GM19452 (cell line): ENCODE results near the gene CNKSR2.

ENCODE experiments used
- ATAC-seq: cut with Tn5 transposase; IDR thresholded peaks from one replicate; pipeline ENCODE4 v1.9.1; 2021; ENCODE audit not compliant: unreplicated experiment

The CNKSR2 gene

DNA sequence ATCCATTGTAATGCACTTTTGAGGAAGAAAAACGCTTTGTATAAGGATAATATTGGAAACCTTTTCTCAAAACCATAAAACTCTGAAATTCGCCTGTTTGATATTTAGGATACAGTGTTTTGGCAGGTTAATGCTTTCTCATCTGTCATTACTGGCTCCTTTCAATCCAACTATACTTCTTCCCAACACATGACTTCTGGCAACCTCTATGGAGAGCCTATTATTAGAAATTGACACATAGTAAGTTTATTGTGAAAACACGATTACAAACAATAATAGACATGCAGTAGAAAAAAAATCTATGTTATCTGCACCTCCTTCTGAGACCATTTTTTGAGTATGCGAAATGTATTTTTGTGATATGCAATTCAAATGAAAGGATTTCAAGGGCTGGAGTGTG is 288.5 kb downstream of the CNKSR2 start:
- ATAC-seq, result no peak

DNA sequence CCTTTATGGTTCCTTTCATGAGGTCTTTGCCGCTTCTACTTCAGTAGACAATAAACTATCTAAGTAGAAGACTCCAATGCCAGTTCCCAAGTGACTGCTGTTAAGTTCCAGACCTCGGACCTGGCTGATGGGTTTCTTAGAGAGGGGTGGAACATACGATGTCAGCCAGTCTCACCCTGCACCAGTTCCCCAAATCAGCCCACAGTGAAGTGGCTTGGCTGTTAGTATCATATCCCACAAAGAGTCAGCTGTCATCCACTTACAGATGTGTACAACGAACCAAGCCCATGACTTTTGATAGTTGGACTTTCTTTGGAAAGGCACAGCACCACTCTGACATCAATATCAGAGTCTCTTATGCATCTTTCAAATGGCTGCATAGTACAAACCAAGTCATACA is 292.0 kb downstream of the CNKSR2 start:
- no peak for ATAC-seq

DNA sequence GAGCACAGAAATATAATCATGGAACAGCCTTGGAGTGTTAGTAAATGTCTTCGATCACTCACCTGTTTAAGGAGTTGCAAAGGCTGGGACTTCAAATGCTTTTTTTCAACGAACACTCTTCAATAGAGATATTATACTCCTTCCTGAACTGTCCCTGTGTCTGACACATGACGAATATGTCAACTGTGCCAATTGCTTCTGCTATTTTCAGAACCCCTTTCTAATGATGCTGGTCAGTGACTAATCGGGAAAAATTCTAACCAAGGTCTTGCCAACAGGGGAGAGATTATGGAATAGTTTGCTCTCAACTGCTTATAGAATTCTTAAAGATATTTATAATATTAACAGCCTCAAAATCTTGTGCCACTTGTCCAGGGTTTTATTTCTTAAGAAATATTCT is 292.5 kb downstream of the CNKSR2 start:
- no peak for ATAC-seq

DNA sequence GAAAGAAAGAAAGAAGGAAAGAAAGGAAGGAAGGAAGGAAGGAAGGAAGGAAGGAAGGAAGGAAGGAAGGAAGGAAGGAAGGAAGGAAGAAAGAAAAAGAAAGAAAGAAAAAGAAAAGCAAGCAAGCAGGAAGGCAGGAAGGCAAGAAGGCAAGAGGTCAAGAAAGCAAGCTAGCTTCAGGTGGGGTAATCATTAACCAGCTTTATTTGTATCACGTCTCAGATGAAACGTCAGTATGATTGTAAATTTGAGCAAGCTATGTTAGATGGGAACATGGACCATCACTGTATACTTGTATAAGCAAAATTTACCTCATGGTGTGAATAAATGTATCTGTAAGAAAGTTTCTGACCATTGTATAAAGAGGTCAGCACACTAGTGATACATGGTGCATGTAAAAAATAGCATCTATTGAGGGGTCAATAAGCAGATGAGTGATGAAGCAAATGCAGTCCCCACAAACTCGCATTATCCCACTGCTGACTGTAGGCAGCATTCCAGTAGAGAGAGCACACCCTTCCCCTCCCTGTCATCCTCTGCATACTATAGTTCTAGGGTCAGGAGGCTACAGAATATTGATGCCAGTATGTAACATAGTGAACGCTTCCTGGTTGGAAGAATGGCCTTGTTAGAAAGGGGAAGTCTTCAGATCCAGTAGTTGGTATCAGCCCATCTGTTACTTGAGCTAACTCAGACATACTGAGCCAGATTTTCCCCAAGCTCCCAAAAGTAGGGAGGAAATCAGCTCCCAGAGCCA is 300.4 kb downstream of the CNKSR2 start:
- ATAC-seq, result no peak

DNA sequence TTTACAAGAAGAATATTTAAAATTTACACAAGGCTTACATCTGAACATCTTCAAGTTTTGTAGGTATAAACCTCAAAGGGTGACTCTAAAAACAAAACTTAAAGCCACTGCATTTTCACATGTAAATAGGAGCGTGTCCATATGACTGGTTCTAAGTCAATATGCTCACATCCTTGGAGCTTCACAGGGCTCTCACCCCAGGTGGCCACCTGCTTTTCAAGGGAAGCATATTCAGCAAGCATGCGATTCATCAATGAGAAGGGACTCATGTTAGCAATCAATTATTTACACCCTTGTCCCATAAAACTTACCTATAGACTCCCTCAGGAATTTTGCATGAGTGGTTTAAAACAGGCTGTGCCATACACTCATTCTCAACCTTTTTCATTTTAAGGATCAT is 301.7 kb downstream of the CNKSR2 start:
- no peak for ATAC-seq

DNA sequence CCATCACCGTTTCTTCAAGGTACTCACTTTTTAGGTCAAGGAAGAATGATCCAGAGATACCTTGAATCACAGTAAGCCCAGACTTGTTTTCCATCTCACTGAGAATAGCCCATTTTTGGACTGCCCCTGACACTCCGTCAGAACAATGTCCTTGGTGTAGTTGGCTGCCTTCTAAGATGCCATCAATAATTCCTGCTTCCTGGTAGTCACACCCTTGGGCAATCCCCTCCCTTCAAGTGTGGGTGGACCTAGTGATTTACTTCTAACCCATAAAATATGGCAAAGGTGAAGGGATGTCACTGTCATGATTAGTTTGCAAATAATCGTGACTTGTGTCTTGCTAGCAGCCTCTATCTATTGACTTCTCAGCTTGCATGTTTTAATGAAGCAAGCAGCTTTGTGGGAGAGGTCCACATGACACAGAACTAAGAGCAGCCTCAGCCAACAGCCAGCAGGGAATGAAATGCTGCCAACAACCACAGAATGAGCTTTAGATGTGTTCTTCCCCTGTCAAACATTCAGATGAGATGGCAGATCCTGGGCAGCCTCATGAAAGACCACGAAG is 303.9 kb downstream of the CNKSR2 start:
- no peak for ATAC-seq

DNA sequence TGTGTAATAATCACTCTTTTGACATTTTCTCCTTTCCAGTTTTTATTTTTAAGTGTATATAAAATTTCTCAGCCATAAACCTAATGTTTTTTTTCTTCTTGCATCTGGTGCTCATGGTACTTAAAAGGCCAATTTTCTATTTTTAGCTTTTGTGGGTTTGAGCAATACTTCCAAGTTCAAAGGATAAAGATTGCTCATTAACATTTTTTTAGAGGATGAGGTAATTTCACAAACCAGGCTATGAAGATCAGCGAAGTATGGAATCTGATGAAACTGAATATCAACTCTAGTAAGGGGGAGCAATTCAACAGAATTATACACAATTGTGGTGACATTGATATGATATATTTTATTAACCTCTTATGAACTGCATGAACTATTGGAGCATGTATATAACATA is 309.7 kb downstream of the CNKSR2 start:
- no peak for ATAC-seq

DNA sequence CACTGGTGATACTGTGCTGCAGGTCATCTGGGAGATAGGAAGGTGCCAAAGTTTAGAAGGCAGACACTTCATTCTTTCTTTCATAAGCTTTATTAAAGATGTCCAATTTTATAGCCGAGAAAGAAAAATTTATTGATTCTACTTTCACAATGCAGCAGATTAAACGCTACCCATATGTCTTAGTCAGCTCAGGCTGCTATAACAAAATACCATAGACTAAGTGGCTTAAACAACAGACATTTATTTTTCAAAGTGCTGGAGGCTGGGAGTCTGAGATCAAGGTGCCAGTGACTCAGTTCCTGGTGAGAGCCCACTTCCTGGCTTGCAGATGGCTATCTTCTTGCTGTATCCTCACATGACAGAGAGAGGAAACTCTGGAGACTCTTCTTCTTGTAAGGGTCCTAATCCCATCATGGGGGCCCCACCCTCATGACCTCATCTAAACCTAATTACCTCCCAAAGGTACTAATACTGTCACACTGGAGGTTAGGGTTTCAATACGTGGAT is 317.3 kb downstream of the CNKSR2 start:
- ATAC-seq, result no peak

DNA sequence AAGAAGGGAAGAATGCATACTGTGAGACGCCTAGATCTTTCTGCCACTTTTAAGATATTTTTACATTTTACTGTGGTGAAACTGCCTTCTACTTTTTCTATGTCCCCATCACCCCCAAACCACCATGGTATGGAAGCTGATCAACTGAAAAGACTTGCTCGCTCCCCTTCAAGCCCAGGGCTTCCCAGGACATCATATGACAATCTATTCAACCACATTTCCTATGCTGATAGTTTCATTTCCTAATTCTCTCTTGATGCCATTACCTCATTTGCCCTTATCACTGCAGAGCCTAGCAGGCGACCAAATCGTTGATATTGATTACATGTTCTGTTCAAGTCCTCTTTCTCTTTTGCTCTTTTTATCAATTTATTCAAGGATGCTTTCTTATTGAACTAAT is 324.1 kb downstream of the CNKSR2 start:
- no peak for ATAC-seq

DNA sequence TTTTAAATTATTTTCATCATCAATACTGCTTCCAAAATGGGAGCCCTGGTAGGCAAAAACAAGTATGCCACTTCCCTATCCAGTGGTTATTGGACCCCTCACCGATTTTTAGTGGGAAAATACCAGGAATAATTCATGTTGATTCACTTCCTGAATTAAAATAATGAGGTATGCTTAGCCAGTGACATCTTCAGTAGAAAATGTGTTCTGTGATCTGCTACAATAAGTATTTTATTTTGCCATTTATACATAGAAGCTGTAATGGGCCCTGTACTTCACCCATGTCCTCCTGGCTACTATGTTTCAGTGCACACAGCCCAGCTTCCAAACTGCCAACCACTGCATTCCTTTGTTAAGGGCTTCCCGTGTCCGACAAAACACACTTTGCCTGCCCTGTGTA is 324.9 kb downstream of the CNKSR2 start:
- no peak for ATAC-seq

DNA sequence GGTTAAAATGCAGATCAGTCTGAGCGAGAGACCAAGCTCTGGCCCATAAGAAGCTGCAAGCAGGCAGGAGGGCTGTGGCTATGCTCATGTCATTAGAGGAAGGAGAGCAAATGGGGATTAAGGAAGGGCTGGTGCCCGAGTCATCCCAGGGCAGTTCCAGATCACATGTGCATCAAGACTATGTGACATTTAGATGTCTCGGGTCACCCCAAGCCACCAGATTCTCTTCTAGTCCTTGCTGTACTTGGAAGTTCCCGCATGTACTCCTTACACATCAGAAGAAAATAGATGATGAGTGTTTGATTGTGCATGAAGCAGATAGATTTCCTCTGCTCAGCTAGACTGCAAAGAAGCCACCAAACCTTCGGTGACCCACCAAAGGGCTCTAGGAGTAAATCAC is 326.1 kb downstream of the CNKSR2 start:
- no peak for ATAC-seq

DNA sequence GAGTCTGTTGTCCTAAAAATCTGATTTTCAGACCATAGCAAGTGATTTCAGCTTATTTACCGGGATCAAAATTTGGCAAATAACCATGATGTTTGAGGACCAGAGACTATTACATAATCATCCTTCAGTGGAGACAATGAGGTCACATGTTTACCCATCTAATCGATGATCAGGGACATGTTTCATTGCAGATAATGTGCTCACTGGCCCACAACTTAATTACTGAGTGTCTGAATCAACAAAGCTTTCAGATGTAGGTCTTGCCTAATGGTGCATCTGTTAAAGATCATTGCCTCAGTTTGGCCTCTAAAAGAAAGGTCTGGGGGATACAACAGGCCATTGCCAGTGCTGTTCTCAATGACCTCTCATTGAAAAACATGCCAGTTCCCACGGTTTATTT is 326.7 kb downstream of the CNKSR2 start:
- ATAC-seq, result no peak

DNA sequence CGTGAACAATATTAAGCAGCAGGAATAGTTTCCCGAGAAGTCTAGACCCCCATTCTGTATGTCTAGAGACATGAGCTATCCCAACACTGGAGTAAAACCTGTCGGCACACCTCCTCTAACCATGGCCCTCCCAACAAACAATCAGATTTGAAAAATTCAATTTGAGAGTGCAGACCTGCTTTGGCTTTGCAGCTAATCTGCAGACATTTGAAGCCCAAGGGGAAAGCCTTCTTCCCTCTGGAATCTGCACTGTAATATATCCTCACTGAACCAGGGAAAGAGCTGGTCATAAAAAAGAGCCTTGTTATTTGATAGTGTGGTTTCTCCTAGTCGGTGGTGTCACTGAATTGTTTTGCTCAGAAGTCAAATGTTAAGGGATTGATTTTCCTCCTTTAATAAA is 328.5 kb downstream of the CNKSR2 start:
- ATAC-seq, result no peak
